Endothelial cell of umbilical vein (primary cell): ENCODE results near the gene ZP3. TPM values are rescaled to one million over a fixed set of nuclear protein-coding genes. Genes with fewer than 3 reads are reported as not detected.

ENCODE experiments used
- BruUV-seq: library from RNA; stranded (reverse); fragments of 400-500 nt; replicated peaks from 2 replicates; lab custom pipeline; 2021; lab: Mats Ljungman, UMichigan
- CTCF ChIA-PET: fragments of 300-600, 350-600 bp; sonication (Branson Sonifier 250); formaldehyde crosslinking; loops from one replicate; lab custom pipeline; 2021; ENCODE audit warnings: antibody characterized with exemption, inconsistent platforms; lab: Charles Lee
- POLR2A ChIA-PET: fragments of 300-600, 350-600 bp; sonication (Branson Sonifier 250); formaldehyde crosslinking; loops from one replicate; lab custom pipeline; 2021; ENCODE audit warnings: antibody characterized with exemption, inconsistent platforms; lab: Charles Lee
- DNase-seq: peaks from one replicate; pipeline ENCODE4 v3.0.0-alpha.2; 2011; ENCODE audit warnings: low read depth, low spot score
- FAIRE-seq: peaks from 2 replicates; lab custom pipeline; 2011; peaks lifted over from hg19 to GRCh38; lab: Jason Lieb, UNC
- H2AFZ ChIP-seq: 2 replicates; pipeline ENCODE4 v1.6.0; 2012; ENCODE audit warnings: low read depth, low read length, control low read depth, inconsistent platforms
- H3K27ac ChIP-seq: 2 replicates; pipeline ENCODE4 v1.5.1; 2011; ENCODE audit warnings: low read depth, mild to moderate bottlenecking, control low read depth, low read length, moderate library complexity; ENCODE audit not compliant: insufficient read depth
- H3K27me3 ChIP-seq, 2 experiments: 2 replicates each; pipeline versions ENCODE4 v1.6.0 to v1.6.1; 2011; ENCODE audit warnings: low read length in 2 of 2, mixed read lengths in 1 of 2; ENCODE audit not compliant: control insufficient read depth in 2 of 2, insufficient read depth in 2 of 2
- H3K36me3 ChIP-seq, 2 experiments: 2 replicates in 1 of 2; 3 replicates in 1 of 2; pipeline ENCODE4 v1.5.1; 2011; ENCODE audit warnings: low read length in 2 of 2, mild to moderate bottlenecking in 1 of 2, moderate library complexity in 1 of 2; ENCODE audit not compliant: control insufficient read depth in 2 of 2, insufficient read depth in 2 of 2; ENCODE audit errors: extremely low read depth in 1 of 2
- H3K4me1 ChIP-seq: 3 replicates; pipeline ENCODE4 v1.5.1; 2011; ENCODE audit warnings: mild to moderate bottlenecking, low read length; ENCODE audit not compliant: control insufficient read depth, insufficient read depth; ENCODE audit errors: extremely low read depth
- H3K4me2 ChIP-seq: 2 replicates; pipeline ENCODE4 v1.6.1; 2011; ENCODE audit warnings: low read length, control low read depth, mixed read lengths; ENCODE audit not compliant: insufficient read depth
- H3K4me3 ChIP-seq, 3 experiments: fragments of 200-600 bp in 1 of 3; sonication (generic), shearing (Covaris generic) in 1 of 3; replicated peaks in 1 of 3; 2 replicates each; pipeline ENCODE4 v1.5.1; 2011 to 2016; ENCODE audit warnings: control low read depth in 3 of 3, low read length in 3 of 3, mild to moderate bottlenecking in 2 of 3, inconsistent platforms in 1 of 3, low read depth in 1 of 3, moderate library complexity in 1 of 3; ENCODE audit not compliant: insufficient read depth in 1 of 3
- H3K79me2 ChIP-seq: 2 replicates; pipeline ENCODE4 v1.6.0; 2012; ENCODE audit warnings: low read length, inconsistent platforms; ENCODE audit not compliant: control insufficient read depth, insufficient read depth
- H3K9ac ChIP-seq: replicated peaks from 2 replicates; pipeline ENCODE3; 2011; ENCODE audit warnings: low read length, control low read depth; ENCODE audit not compliant: insufficient read depth; ENCODE audit errors: extremely low read depth
- H3K9me1 ChIP-seq: replicated peaks from 3 replicates; pipeline ENCODE4 v1.6.0; 2011; ENCODE audit warnings: mild to moderate bottlenecking, low read length; ENCODE audit not compliant: control insufficient read depth, insufficient read depth; ENCODE audit errors: extremely low read depth
- H3K9me3 ChIP-seq: replicated peaks from 2 replicates; pipeline ENCODE4 v1.5.1; 2012; ENCODE audit warnings: low read length, inconsistent platforms; ENCODE audit not compliant: control insufficient read depth, insufficient read depth
- H4K20me1 ChIP-seq: replicated peaks from 2 replicates; pipeline ENCODE3; 2011; ENCODE audit warnings: mild to moderate bottlenecking, low read length; ENCODE audit not compliant: control insufficient read depth, insufficient read depth; ENCODE audit errors: extremely low read depth
- EZH2 ChIP-seq: IDR thresholded peaks from 2 replicates; pipeline ENCODE4 v1.6.1; 2012; ENCODE audit warnings: borderline replicate concordance, low read depth, mild to moderate bottlenecking, moderate library complexity, low read length, inconsistent platforms; ENCODE audit not compliant: severe bottlenecking
- FOS ChIP-seq: IDR thresholded peaks from 2 replicates; pipeline ENCODE4 v1.6.1; 2011; ENCODE audit warnings: mild to moderate bottlenecking, low read length, moderate library complexity, borderline replicate concordance; ENCODE audit not compliant: insufficient read depth
- GATA2 ChIP-seq: IDR thresholded peaks from 2 replicates; pipeline ENCODE4 v1.7.0; 2011; ENCODE audit warnings: low read depth, mild to moderate bottlenecking, moderate library complexity, mixed read lengths, low read length; ENCODE audit not compliant: insufficient read length, insufficient read depth
- JUN ChIP-seq: IDR thresholded peaks from 2 replicates; pipeline ENCODE4 v1.6.1; 2011; ENCODE audit warnings: borderline replicate concordance, low read depth; ENCODE audit not compliant: insufficient read length, insufficient read depth
- MYC ChIP-seq: IDR thresholded peaks from one replicate; pipeline ENCODE4 v1.6.1; 2011; ENCODE audit warnings: mild to moderate bottlenecking, low read depth, low read length
- POLR2A ChIP-seq: IDR thresholded peaks from 2 replicates; pipeline ENCODE4 v1.6.1; 2012; ENCODE audit warnings: low read depth, mild to moderate bottlenecking, control low read depth, low read length
- POLR2AphosphoS5 ChIP-seq: IDR thresholded peaks from 2 replicates; pipeline ENCODE4 v1.6.1; 2012; ENCODE audit warnings: low read depth, mild to moderate bottlenecking, control low read depth, low read length, moderate library complexity; ENCODE audit not compliant: insufficient read depth
- dilution Hi-C: fragments of 300-500 bp; cut with MboI; formaldehyde crosslinking; loops from one replicate; pipeline ENCODE4 v1.15.0; 2019; ENCODE audit warnings: low sequenced_read_pairs; ENCODE audit not compliant: extremely low pct_ligation_motif_present
- intact Hi-C: fragments of 100-400 bp; cut with micrococcal nuclease; formaldehyde crosslinking; loops from one replicate; pipeline ENCODE4 v1.10.0; 2022
- polyA plus RNA-seq, 4 experiments: library from polyadenylated mRNA; depleted of rRNA in 3 of 4; stranded (reverse) in 3 of 4; unstranded in 1 of 4; fragments of >200 nt; gene quantifications; 2 replicates each; pipeline versions ENCODE4 v1.2.1 to v1.2.3, GENCODE V29; 2011 to 2012; ENCODE audit warnings: missing spikeins in 1 of 4
- total RNA-seq: library from RNA; stranded (reverse); gene quantifications from 2 replicates; pipeline ENCODE4 v1.2.3, GENCODE V29; 2021
- TF ChIP-seq, protein P1 (sequence below): IDR thresholded peaks from 2 replicates; pipeline ENCODE4 v1.6.1; 2011; ENCODE audit not compliant: insufficient read depth, insufficient read length
- TF ChIP-seq, protein P2 (sequence below), 2 donors: IDR thresholded peaks; 1 replicate in 1 of 2; 2 replicates in 1 of 2; pipeline ENCODE4 v1.5.1; 2011; ENCODE audit warnings: low read length in 2 of 2, mild to moderate bottlenecking in 2 of 2, moderate library complexity in 2 of 2, control low read depth in 1 of 2, inconsistent platforms in 1 of 2, low read depth in 1 of 2; ENCODE audit not compliant: insufficient read depth in 1 of 2; ENCODE audit errors: extremely low read depth in 1 of 2

Gene ZP3
- total and polyA plus RNA-seq, 2 donors (not counting 3 experiments of a cell fraction or from before 2014, with no cell fraction given) = 3.0 to 4.0 TPM

DNA sequence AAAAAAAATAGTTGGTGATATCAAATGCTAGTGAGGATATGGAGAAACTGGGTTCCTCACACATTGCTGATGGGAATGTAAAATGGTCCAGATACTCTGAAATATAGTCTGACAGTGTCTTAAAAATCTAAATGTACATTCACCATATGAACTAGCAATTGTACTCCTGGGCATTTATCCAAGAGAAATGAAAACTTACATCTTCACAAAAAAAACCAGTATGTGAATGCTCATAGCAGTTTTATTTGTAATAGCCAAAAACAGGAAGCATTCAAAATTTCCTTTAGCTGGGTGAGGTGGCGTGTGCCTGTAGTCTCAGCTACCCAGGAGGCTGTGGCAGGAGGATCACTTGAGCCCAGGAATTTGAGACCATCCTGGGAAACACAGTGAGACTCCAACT lies 13.1 kb upstream of the ZP3 start:
- Histone ChIP-seq H2AFZ (no peak overlapping the region), H3K36me3 (no peaks in the 10 kb centered on the region), H3K4me2 (no peak overlapping the region), H3K4me1 (no peaks in the 10 kb centered on the region), H3K79me2 (no peaks in the 10 kb centered on the region), H3K27ac (no peak overlapping the region), H3K9me3 (no peaks in the 10 kb centered on the region), H3K9me1 (no peaks in the 10 kb centered on the region), H3K4me3 (no peak overlapping the region), H3K9ac (no peak overlapping the region), H3K27me3 (no peaks in the 10 kb centered on the region), H4K20me1 (no peaks in the 10 kb centered on the region)
- DNase-seq (peak; percentile 30), FAIRE-seq (no peak)
- TF ChIP-seq POLR2AphosphoS5 (no peak), FOS (no peak), POLR2A (no peak), GATA2 (no peak), JUN (no peak)
- intact Hi-C loops = no loop called here
- dilution Hi-C loops = no loop called here
- ChIA-PET CTCF (interaction anchor here (0.6 to 2.0 kb wide), 4 partner anchors 10 to 108 kb away, joined by 3 to 6 read pairs (median 4); no protein-coding TSS in a partner anchor), POLR2A (interaction anchor here (1.1 kb wide), 1 partner anchor 12 kb away, joined by 3 read pairs; no protein-coding TSS in a partner anchor)
- no TSS peak for BruUV-seq

DNA sequence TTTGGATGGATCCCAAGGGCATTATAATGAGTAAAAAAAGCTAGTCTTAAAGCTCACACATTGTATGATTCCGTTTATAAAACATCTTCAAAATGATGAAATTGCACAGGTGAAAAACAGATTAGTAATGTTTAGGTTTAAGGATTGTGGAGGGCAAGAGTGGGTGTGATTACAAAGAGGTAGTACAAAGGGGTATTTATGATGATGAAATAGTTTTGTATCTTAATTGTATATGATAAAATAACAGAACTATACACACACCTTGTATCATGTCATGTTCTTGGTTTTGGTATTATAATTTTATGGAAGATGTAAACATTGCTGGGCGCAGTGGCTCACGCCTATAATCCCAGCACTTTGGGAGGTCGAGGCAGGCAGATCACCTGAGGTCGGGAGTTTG lies 12.5 kb upstream of the ZP3 start:
- intact Hi-C loops (no loop called here), dilution Hi-C loops (no loop called here)
- CTCF ChIA-PET = interaction anchor here (0.6 to 2.0 kb wide), 4 partner anchors 11 to 109 kb away, joined by 3 to 6 read pairs (median 4); no protein-coding TSS in a partner anchor
- TF ChIP-seq, protein P1, sequence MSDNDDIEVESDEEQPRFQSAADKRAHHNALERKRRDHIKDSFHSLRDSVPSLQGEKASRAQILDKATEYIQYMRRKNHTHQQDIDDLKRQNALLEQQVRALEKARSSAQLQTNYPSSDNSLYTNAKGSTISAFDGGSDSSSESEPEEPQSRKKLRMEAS = no peak
- TF ChIP-seq, protein P2, sequence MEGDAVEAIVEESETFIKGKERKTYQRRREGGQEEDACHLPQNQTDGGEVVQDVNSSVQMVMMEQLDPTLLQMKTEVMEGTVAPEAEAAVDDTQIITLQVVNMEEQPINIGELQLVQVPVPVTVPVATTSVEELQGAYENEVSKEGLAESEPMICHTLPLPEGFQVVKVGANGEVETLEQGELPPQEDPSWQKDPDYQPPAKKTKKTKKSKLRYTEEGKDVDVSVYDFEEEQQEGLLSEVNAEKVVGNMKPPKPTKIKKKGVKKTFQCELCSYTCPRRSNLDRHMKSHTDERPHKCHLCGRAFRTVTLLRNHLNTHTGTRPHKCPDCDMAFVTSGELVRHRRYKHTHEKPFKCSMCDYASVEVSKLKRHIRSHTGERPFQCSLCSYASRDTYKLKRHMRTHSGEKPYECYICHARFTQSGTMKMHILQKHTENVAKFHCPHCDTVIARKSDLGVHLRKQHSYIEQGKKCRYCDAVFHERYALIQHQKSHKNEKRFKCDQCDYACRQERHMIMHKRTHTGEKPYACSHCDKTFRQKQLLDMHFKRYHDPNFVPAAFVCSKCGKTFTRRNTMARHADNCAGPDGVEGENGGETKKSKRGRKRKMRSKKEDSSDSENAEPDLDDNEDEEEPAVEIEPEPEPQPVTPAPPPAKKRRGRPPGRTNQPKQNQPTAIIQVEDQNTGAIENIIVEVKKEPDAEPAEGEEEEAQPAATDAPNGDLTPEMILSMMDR (IDR thresholded peaks at IDR 0.05; ENCODE audit: extremely low read depth in 1 of 2, insufficient read depth in 1 of 2, low read depth in 1 of 2, low read length in 2 of 2) = no peak
- TF ChIP-seq MYC = no peak
- TF ChIP-seq EZH2 = no peak
- TF ChIP-seq FOS = no peak
- TF ChIP-seq GATA2 = no peak
- POLR2A ChIA-PET = interaction anchor here (1.1 kb wide), 1 partner anchor 12 kb away, joined by 3 read pairs; no protein-coding TSS in a partner anchor
- FAIRE-seq = no peak
- Histone ChIP-seq H3K4me3 (no peak overlapping the region), H3K79me2 (no peaks in the 10 kb centered on the region), H3K4me1 (no peaks in the 10 kb centered on the region), H3K36me3 (no peaks in the 10 kb centered on the region), H3K9ac (no peak overlapping the region), H3K27ac (no peak overlapping the region), H3K4me2 (no peak overlapping the region), H4K20me1 (no peaks in the 10 kb centered on the region), H3K27me3 (no peaks in the 10 kb centered on the region), H3K9me1 (no peaks in the 10 kb centered on the region), H3K9me3 (no peaks in the 10 kb centered on the region), H2AFZ (no peak overlapping the region)
- BruUV-seq = no TSS peak
- DNase-seq = no peak
